HG03139 (cell line): ENCODE results near the gene PCDH15.
"Not testable (repeated sequence)": the region's sequence is repeated elsewhere in the genome, so short reads cannot be mapped to it uniquely, and the experiment has no call there.

ENCODE experiments used
- ATAC-seq: cut with Tn5 transposase; IDR thresholded peaks from one replicate; pipeline ENCODE4 v1.9.1; 2021; ENCODE audit not compliant: unreplicated experiment

PCDH15 gene

GRCh38 chr10:54402576-54402975 is 398.5 kb downstream of the PCDH15 start:
- no peak for ATAC-seq

GRCh38 chr10:54396031-54396430 is 405.0 kb downstream of the PCDH15 start:
- ATAC-seq: no peak

- ATAC-seq: not testable (repeated sequence)
Observed at GRCh38 chr10:54394598-54394997, 406.4 kb downstream of the PCDH15 start.

GRCh38 chr10:54372179-54372578 is 428.9 kb downstream of the PCDH15 start:
- ATAC-seq: no peak

GRCh38 chr10:54368984-54369383 is 432.0 kb downstream of the PCDH15 start:
- no peak for ATAC-seq

GRCh38 chr10:54363390-54363789 is 437.6 kb downstream of the PCDH15 start:
- ATAC-seq: no peak

- ATAC-seq: no peak
Observed at GRCh38 chr10:54342058-54342457, 459.0 kb downstream of the PCDH15 start.

GRCh38 chr10:54335296-54335695 is 465.7 kb downstream of the PCDH15 start:
- no peak for ATAC-seq

GRCh38 chr10:54319341-54319740 is 481.7 kb downstream of the PCDH15 start:
- ATAC-seq: no peak

GRCh38 chr10:54318470-54318869 is 482.6 kb downstream of the PCDH15 start:
- ATAC-seq: no peak

GRCh38 chr10:54314430-54314829 is 486.6 kb downstream of the PCDH15 start:
- no peak for ATAC-seq

- ATAC-seq: no peak
Observed at GRCh38 chr10:54284526-54285193, 516.4 kb downstream of the PCDH15 start.

- no peak for ATAC-seq
Observed at GRCh38 chr10:54282012-54282411, 519.0 kb downstream of the PCDH15 start.

GRCh38 chr10:54266395-54266794 is 534.6 kb downstream of the PCDH15 start:
- no peak for ATAC-seq

- ATAC-seq: no peak
Observed at GRCh38 chr10:54262726-54263125, 538.3 kb downstream of the PCDH15 start.

- ATAC-seq: no peak
Observed at GRCh38 chr10:54259104-54259503, 541.9 kb downstream of the PCDH15 start.

- ATAC-seq: no peak
Observed at GRCh38 chr10:54234832-54235231, 566.2 kb downstream of the PCDH15 start.

GRCh38 chr10:54203401-54203800 is 597.6 kb downstream of the PCDH15 start:
- ATAC-seq: no peak

GRCh38 chr10:54198051-54198450 is 603.0 kb downstream of the PCDH15 start:
- no peak for ATAC-seq

GRCh38 chr10:54194806-54195205 is 606.2 kb downstream of the PCDH15 start:
- ATAC-seq: no peak

GRCh38 chr10:54159924-54160323 is 641.1 kb downstream of the PCDH15 start:
- ATAC-seq: no peak

GRCh38 chr10:54148508-54148907 is 652.5 kb downstream of the PCDH15 start:
- no peak for ATAC-seq

- ATAC-seq: no peak
Observed at GRCh38 chr10:54139819-54140428, 661.1 kb downstream of the PCDH15 start.
